ENCODE measurements around the gene SDHC. TPM values are rescaled to one million over a fixed set of nuclear protein-coding genes. Genes with fewer than 3 reads are reported as not detected.

SDHC gene
- total and polyA plus RNA-seq, 2 of the 8 experiments (the other 6 are each of a cell fraction or from before 2014, with no cell fraction given), result 224 to 305 TPM

- FAIRE-seq, result no peak
- H3K9ac ChIP-seq (replicated peaks in 1 of 4; ENCODE audit: extremely low read depth in 1 of 4, low read depth in 3 of 4, low read length in 3 of 4), result no peak overlapping the region
- H3K23ac ChIP-seq (ENCODE audit: insufficient read length), result no peak overlapping the region
- H3K79me2 ChIP-seq (ENCODE audit: control insufficient read depth in 1 of 2, insufficient read depth in 2 of 2, low read length in 2 of 2), result peaks cover 0 to 8% of the 10 kb centered on the region in 2 experiments; a peak in 1 of 4 replicates
- peaks cover 4% of the 10 kb centered on the region; the same call in 1 of the 2 replicates for H3K23me2 ChIP-seq (ENCODE audit: low read depth, low read length)
- H2BK5ac ChIP-seq (ENCODE audit: low read depth, low read length), result no peak overlapping the region
- no peak overlapping the region for H3K14ac ChIP-seq (ENCODE audit: insufficient read length)
- DNase-seq (ENCODE audit: low read depth in 1 of 2, low spot score in 2 of 2), result no peak
- 76% methylated on average over 4 of the region's 4 CpGs; no CpG with 5 or more reads in 1 of the 2 experiments for WGBS, 2 experiments (ENCODE audit: extremely low coverage in 1 of 2, insufficient coverage in 1 of 2, insufficient read length in 1 of 2, insufficient replicate concordance in 2 of 2, low coverage in 1 of 2, low lambda C conversion rate in 2 of 2, missing lambda C conversion rate in 1 of 2)
- no peak overlapping the region for H3K27ac ChIP-seq (ENCODE audit: low read depth, low read length)
- no peak overlapping the region for H3K4ac ChIP-seq (replicated peaks; ENCODE audit: insufficient read length, low read depth, low read length)
- no peaks in the 10 kb centered on the region for H3K27me3 ChIP-seq (replicated peaks in 1 of 4; ENCODE audit: control insufficient read depth in 3 of 4, extremely low read depth in 1 of 4, insufficient read depth in 3 of 4, low read length in 3 of 4)
- H4K5ac ChIP-seq (ENCODE audit: insufficient read length, low read depth, low read length), result no peak overlapping the region
- no peak overlapping the region for H2BK20ac ChIP-seq (ENCODE audit: low read length)
- no peak overlapping the region for H2BK120ac ChIP-seq (replicated peaks; ENCODE audit: low read depth, low read length)
- ChIA-PET CTCF (ENCODE audit: partially characterized antibody) (interaction anchor here (1.3 to 12.1 kb wide), 2 partner anchors 9 to 76 kb away, joined by 4 to 201 read pairs; partner anchors contain the start of genes APOA2, FCER1G and TOMM40L), POLR2A (ENCODE audit: partially characterized antibody) (interaction anchor here (0.8 to 1.7 kb wide), 4 partner anchors 13 to 102 kb away, joined by 3 to 4 read pairs (median 3); partner anchors contain the start of gene SDHC)
- H3K56ac ChIP-seq (replicated peaks; ENCODE audit: insufficient read length, low read depth, low read length), result no peak overlapping the region
- H3K4me1 ChIP-seq (replicated peaks in 1 of 4; ENCODE audit: control insufficient read depth in 3 of 4, insufficient read depth in 4 of 4, low read length in 3 of 4), result peaks cover 0 to 14% (median 5%) of the 10 kb centered on the region in 4 experiments; a peak in 6 of 7 replicates
- H2AK5ac ChIP-seq (ENCODE audit: low read depth, low read length), result no peak overlapping the region
- no peaks in the 10 kb centered on the region for H3K36me3 ChIP-seq (ENCODE audit: control insufficient read depth in 2 of 4, insufficient read depth in 4 of 4, low read length in 3 of 4)
- H2BK15ac ChIP-seq (ENCODE audit: low read length), result no peak overlapping the region
- no peak overlapping the region for H2BK12ac ChIP-seq (ENCODE audit: low read depth, low read length)
- no peak overlapping the region for H3K18ac ChIP-seq (ENCODE audit: extremely low read depth, low read length)
- no peak overlapping the region; the same call in 1 of the 2 replicates for H4K8ac ChIP-seq (ENCODE audit: extremely low read depth, insufficient read depth, low read length)
- no peak overlapping the region for H2AFZ ChIP-seq (ENCODE audit: low read length)
- no peak overlapping the region for H3K4me3 ChIP-seq (ENCODE audit: extremely low read depth in 1 of 4, insufficient read depth in 2 of 4, low read depth in 3 of 4, low read length in 4 of 4)
- 0 out of 4 replicates have a peak overlapping the region, but pooled peaks of 1 of the 2 experiments have one; percentile 13 for H3K4me2 ChIP-seq (ENCODE audit: insufficient read depth in 1 of 2, low read depth in 2 of 2, low read length in 2 of 2)
- H3K79me1 ChIP-seq (ENCODE audit: low read depth, low read length), result 0 out of 2 replicates have a peak, but pooled peaks cover 3% of the 10 kb centered on the region
- no peaks in the 10 kb centered on the region for H4K20me1 ChIP-seq (replicated peaks in 1 of 2; ENCODE audit: control insufficient read depth in 1 of 2, insufficient read depth in 2 of 2, low read length in 2 of 2)
- no peak overlapping the region for H4K91ac ChIP-seq (replicated peaks; ENCODE audit: insufficient read length, low read length)
- TF ChIP-seq EP300 (IDR thresholded peaks at IDR 0.05; ENCODE audit: borderline replicate concordance in 1 of 2, low read depth in 2 of 2, low read length in 2 of 2) (no peak), E2F6 (IDR thresholded peaks at IDR 0.05) (no peak), CHD1 (IDR thresholded peaks at IDR 0.05; ENCODE audit: low read depth, low read length) (no peak), TEAD4 (IDR thresholded peaks at IDR 0.05; ENCODE audit: low read depth, low read length) (no peak), TBP (IDR thresholded peaks at IDR 0.05; ENCODE audit: low read depth, low read length) (no peak), SAP30 (IDR thresholded peaks at IDR 0.05; ENCODE audit: insufficient read depth, insufficient replicate concordance, low read length) (no peak), HDAC2 (IDR thresholded peaks at IDR 0.05; ENCODE audit: borderline replicate concordance in 1 of 2, low read depth in 2 of 2, low read length in 2 of 2) (no peak), MAFK (IDR thresholded peaks at IDR 0.05; ENCODE audit: low read depth, low read length) (0 out of 2 replicates have a peak, but pooled peaks have one; percentile 34)
- no peaks in the 10 kb centered on the region for H3K9me3 ChIP-seq (ENCODE audit: insufficient read depth in 2 of 2, low read depth in 1 of 2, low read length in 1 of 2)
Measured at GRCh38 chr1:161300478-161300877, 13.7 kb upstream of the SDHC start.

All from H1 (cell line).